MCF 10A (cell line): ENCODE measurements around the gene MBTD1. TPM values are rescaled to one million over a fixed set of nuclear protein-coding genes. Genes with fewer than 3 reads are reported as not detected.
A peak's percentile ranks its signal among the peaks of the same experiment; 100 is the strongest.
"Not testable (repeated sequence)": the region's sequence is repeated elsewhere in the genome, so short reads cannot be mapped to it uniquely, and the experiment has no call there.

Experiments
- BruUV-seq: library from RNA; stranded (reverse); fragments of 400-500 nt; replicated peaks from 2 replicates; lab custom pipeline; 2021; lab: Mats Ljungman, UMichigan
- CTCF ChIA-PET: fragments of 300-600 bp; sonication (Branson Sonifier 250); formaldehyde crosslinking; extraction: SDS; loops from one replicate; lab custom pipeline; 2021; ENCODE audit warnings: antibody characterized with exemption, inconsistent platforms; lab: Yijun Ruan, JAX
- POLR2A ChIA-PET: fragments of 300-600, 350-650 bp; sonication (Branson Sonifier 250); formaldehyde crosslinking; extraction: SDS; loops from one replicate; lab custom pipeline; 2020; ENCODE audit warnings: antibody characterized with exemption, inconsistent platforms; lab: Yijun Ruan, JAX
- DNase-seq: peaks from one replicate; pipeline ENCODE4 v3.0.0-alpha.2; 2018; ENCODE audit not compliant: unreplicated experiment
- H3K27ac Mint-ChIP-seq: one replicate; pipeline ENCODE4 v1.8.0; 2022; ENCODE audit warnings: mild to moderate bottlenecking, low read depth, mixed read lengths; ENCODE audit not compliant: unreplicated experiment
- H3K27me3 Mint-ChIP-seq: one replicate; pipeline ENCODE4 v1.8.0; 2022; ENCODE audit warnings: mixed read lengths; ENCODE audit not compliant: insufficient read depth, unreplicated experiment
- H3K36me3 Mint-ChIP-seq: one replicate; pipeline ENCODE4 v1.8.0; 2022; ENCODE audit warnings: mild to moderate bottlenecking, moderate library complexity, mixed read lengths; ENCODE audit not compliant: insufficient read depth, unreplicated experiment
- H3K4me1 Mint-ChIP-seq: one replicate; pipeline ENCODE4 v1.8.0; 2022; ENCODE audit warnings: mixed read lengths; ENCODE audit not compliant: insufficient read depth, unreplicated experiment
- H3K4me3 Mint-ChIP-seq: one replicate; pipeline ENCODE4 v1.8.0; 2022; ENCODE audit warnings: mild to moderate bottlenecking, moderate library complexity, mixed read lengths; ENCODE audit not compliant: unreplicated experiment
- H3K9me3 Mint-ChIP-seq: one replicate; pipeline ENCODE4 v1.8.0; 2022; ENCODE audit warnings: mixed read lengths; ENCODE audit not compliant: unreplicated experiment
- CTCF ChIP-seq: fragments of 200-600 bp; IDR thresholded peaks from one replicate; pipeline ENCODE4 v1.8.0; 2022; ENCODE audit warnings: antibody characterized with exemption, mild to moderate bottlenecking; ENCODE audit not compliant: unreplicated experiment
- intact Hi-C: fragments of 100-400 bp; cut with micrococcal nuclease; formaldehyde crosslinking; loops from 2 replicates; pipeline ENCODE4 v1.14.1; 2022
- total RNA-seq: library from RNA; stranded (reverse); gene quantifications from 2 replicates; pipeline ENCODE4 v1.2.3, GENCODE V29; 2022

MBTD1 gene
- total RNA-seq, 1 experiment from 2014 or later = 7.7 TPM

DNA sequence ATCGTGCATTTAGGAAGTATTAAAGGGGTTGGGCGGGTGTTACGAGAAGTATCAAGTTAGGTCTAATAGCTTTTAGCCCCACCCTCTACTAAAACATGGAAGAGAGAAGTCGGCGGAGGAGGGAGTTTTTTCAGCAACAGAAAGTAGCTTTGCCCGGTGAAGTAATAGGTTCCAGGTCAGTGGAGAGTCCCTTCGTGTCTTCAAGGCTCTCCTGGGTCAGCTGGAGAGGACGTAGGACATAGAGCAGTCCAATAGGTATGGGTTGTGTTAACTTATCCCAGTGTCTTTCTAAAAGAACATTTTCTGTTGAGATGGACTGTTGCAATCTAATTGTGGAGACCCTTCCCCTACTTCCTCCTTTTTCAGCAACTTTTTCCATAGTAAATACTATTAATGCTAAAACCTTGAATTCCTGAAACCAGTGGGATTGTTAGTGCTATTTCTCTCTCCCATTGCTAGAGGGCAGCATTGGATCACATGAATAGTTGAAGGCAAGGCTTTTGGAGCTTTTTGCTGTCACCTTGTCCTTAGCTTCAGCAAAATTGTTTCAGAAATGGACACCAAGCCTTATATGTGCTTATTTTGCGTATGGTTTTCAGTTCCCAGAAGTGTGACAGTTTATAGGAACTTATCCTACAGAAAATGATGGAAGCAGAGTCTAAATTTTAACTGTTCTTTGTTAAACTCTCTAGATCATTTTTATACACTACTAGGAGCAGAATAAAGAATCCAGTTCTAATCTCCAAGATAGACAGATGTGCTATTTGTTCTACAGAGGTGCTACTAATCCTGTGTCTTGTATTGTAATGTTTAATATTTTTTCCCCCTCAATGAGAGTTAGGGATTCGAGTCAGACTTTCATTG is 38.9 kb upstream of the MBTD1 start:
- H3K27me3 Mint-ChIP-seq = no peaks in the 10 kb centered on the region
- POLR2A ChIA-PET = no interaction called here
- CTCF ChIA-PET = interaction anchor here (0.5 to 5.4 kb wide), 32 partner anchors 9 to 1233 kb away, joined by 3 to 93 read pairs (median 3); no protein-coding TSS in a partner anchor
- BruUV-seq = no TSS peak
- peak; percentile 59 for TF ChIP-seq CTCF
- H3K9me3 Mint-ChIP-seq = no peaks in the 10 kb centered on the region
- DNase-seq = peak; percentile 61
- peaks cover 26% of the 10 kb centered on the region for H3K36me3 Mint-ChIP-seq
- H3K4me3 Mint-ChIP-seq = no peak overlapping the region
- H3K4me1 Mint-ChIP-seq = no peaks in the 10 kb centered on the region
- intact Hi-C loops = loop anchor here (1.0 kb wide), 1 partner anchor 238 kb away; no protein-coding TSS in a partner anchor
- H3K27ac Mint-ChIP-seq = no peak overlapping the region

DNA sequence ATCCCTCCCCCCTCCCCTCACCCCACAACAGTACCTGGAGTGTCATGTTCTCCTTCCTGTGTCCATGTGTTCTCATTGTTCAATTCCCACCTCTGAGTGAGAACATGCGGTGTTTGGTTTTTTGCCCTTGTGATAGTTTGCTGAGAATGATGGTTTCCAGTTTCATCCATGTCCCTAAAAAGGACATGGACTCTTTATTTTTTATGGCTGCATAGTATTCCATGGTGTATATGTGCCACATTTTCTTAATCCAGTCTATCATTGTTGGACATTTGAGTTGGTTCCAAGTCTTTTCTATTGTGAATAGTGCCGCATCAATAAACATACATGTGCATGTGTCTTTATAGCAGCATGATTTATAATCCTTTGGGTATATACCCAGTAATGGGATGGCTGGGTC is 34.5 kb upstream of the MBTD1 start:
- H3K4me3 Mint-ChIP-seq, H3K27ac Mint-ChIP-seq, H3K9me3 Mint-ChIP-seq, H3K4me1 Mint-ChIP-seq, CTCF ChIA-PET, intact Hi-C loops, H3K27me3 Mint-ChIP-seq, DNase-seq, BruUV-seq, POLR2A ChIA-PET: not testable (repeated sequence)
- peaks cover 60% of the 10 kb centered on the region for H3K36me3 Mint-ChIP-seq

DNA sequence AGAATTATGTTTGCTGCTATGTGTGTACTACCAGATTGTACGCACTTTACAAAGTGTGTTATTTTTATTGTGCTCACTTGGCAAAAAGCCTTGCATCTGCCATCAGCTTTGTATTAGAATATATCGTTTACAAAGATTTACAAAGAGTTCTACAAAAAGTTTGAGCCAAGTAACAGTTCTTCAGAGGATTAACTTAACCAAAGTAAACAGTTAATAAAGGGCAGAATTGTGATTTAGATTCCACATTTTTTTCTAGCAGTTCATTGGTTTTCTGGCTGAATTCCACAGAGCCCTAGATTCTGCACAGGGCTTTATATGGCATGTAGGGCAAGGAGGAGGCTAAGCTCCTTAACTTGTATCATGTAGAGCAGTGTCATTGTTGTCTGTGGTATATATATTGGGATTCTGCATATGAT is 29.9 kb upstream of the MBTD1 start:
- intact Hi-C loops = no loop called here
- no peak overlapping the region for H3K4me3 Mint-ChIP-seq
- CTCF ChIA-PET = interaction anchor here (0.6 to 3.4 kb wide), 4 partner anchors 9 to 1673 kb away, joined by 3 to 14 read pairs (median 4); no protein-coding TSS in a partner anchor
- no peak overlapping the region for H3K27ac Mint-ChIP-seq
- BruUV-seq = no TSS peak
- POLR2A ChIA-PET = no interaction called here
- no peak for TF ChIP-seq CTCF
- DNase-seq = no peak
- H3K27me3 Mint-ChIP-seq = no peaks in the 10 kb centered on the region
- peaks cover 87% of the 10 kb centered on the region for H3K36me3 Mint-ChIP-seq
- no peaks in the 10 kb centered on the region for H3K4me1 Mint-ChIP-seq
- H3K9me3 Mint-ChIP-seq = no peaks in the 10 kb centered on the region

DNA sequence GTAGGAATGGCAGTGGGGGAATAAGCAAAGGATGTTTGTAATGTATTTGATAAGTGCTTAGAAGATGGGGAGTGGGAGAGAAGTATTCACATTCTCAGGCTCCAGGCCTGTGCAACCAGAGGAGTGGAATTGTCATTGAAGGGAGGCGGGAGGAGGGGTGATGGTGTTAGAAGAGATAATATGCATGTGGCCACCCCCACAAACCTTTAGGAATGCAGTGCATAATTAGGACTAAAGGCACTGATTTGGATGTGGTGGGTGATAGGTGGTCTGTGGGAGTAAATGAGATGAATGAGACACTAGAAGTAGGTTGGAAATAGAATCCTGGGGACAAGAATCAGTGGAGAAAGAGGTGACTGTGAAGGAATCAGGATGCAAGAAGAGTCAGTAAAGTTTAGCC is 27.6 kb upstream of the MBTD1 start:
- Mint-ChIP-seq H3K4me3 (no peak overlapping the region), H3K27ac (no peak overlapping the region), H3K4me1 (no peaks in the 10 kb centered on the region), H3K27me3 (no peaks in the 10 kb centered on the region), H3K9me3 (no peaks in the 10 kb centered on the region), H3K36me3 (peaks cover 91% of the 10 kb centered on the region)
- intact Hi-C loops = no loop called here
- DNase-seq = no peak
- ChIA-PET POLR2A (no interaction called here), CTCF (interaction anchor here (0.6 to 2.5 kb wide), 2 partner anchors 11 to 84 kb away, joined by 3 to 10 read pairs; no protein-coding TSS in a partner anchor)
- no peak for TF ChIP-seq CTCF
- no TSS peak for BruUV-seq
